K562 (cell line): Measurements from ENCODE around the gene MRGPRX3. TPM values are rescaled to one million over a fixed set of nuclear protein-coding genes. Genes with fewer than 3 reads are reported as not detected.

Source experiments
- ARID1B ChIP-seq: fragments of 450-650 bp; IDR thresholded peaks from 2 replicates; pipeline ENCODE4 v1.6.1; 2016; ENCODE audit warnings: antibody characterized with exemption, mild to moderate bottlenecking, inconsistent platforms
- FOXA3 ChIP-seq, 2 experiments: fragments of 450-650 bp in 1 of 2; sonication (generic) in 1 of 2; formaldehyde crosslinking; IDR thresholded peaks in 1 of 2; conservative IDR thresholded peaks in 1 of 2; 2 replicates each; pipeline versions ENCODE4 v1.4.0 to v1.8.0; 2020 to 2022; ENCODE audit warnings: mild to moderate bottlenecking in 2 of 2, missing genetic modification reagents in 1 of 2
- GABPB1 ChIP-seq: sonication (generic); formaldehyde crosslinking; IDR thresholded peaks from 2 replicates; pipeline ENCODE4 v1.8.0; 2022; ENCODE audit warnings: mild to moderate bottlenecking, missing genetic modification reagents
- GTF2A2 ChIP-seq: IDR thresholded peaks from 2 replicates; pipeline ENCODE4 v1.6.1; 2016; ENCODE audit warnings: mild to moderate bottlenecking, missing genetic modification characterization, missing compliant biosample characterization
- MNT ChIP-seq, 2 experiments: fragments of 450-650 bp; conservative IDR thresholded peaks; 2 replicates each; pipeline ENCODE4 v1.6.1; 2017; ENCODE audit warnings: mild to moderate bottlenecking in 2 of 2, moderate library complexity in 2 of 2
- NEUROD1 ChIP-seq: fragments of 150-350 bp; IDR thresholded peaks from 2 replicates; pipeline ENCODE4 v1.6.1; 2014; ENCODE audit warnings: borderline replicate concordance, low read length, low read depth; ENCODE audit not compliant: partially characterized antibody
- RFX7 ChIP-seq: fragments of 250-450 bp; sonication (Bioruptor Pico); IDR thresholded peaks from 2 replicates; pipeline ENCODE4 v1.5.1; 2021; ENCODE audit warnings: mild to moderate bottlenecking
- SMAD1 ChIP-seq: fragments of 150-350 bp; IDR thresholded peaks from 2 replicates; pipeline ENCODE4 v1.6.1; 2014; ENCODE audit warnings: low read length, low read depth; ENCODE audit not compliant: partially characterized antibody
- TSC22D4 ChIP-seq: fragments of 450-650 bp; IDR thresholded peaks from 2 replicates; pipeline ENCODE4 v1.6.1; 2016; ENCODE audit warnings: missing genetic modification characterization, missing biosample characterization, control low read depth
- ZBTB8A ChIP-seq: fragments of 450-650 bp; IDR thresholded peaks from 2 replicates; pipeline ENCODE4 v1.6.1; 2018; ENCODE audit warnings: mild to moderate bottlenecking, moderate library complexity; ENCODE audit not compliant: partially characterized antibody
- ZNF224 ChIP-seq: sonication (generic); formaldehyde crosslinking; IDR thresholded peaks from 2 replicates; pipeline ENCODE4 v1.8.0; 2022; ENCODE audit warnings: mild to moderate bottlenecking, missing genetic modification reagents
- polyA plus RNA-seq, 8 experiments: library from polyadenylated mRNA; depleted of rRNA in 4 of 8; stranded (reverse) in 5 of 8; unstranded in 3 of 8; fragments of >200 nt; fragmentation: Nextera tagmentation in 2 of 8; fragmentation: Illumina TruSeq in 1 of 8; extraction: Ambion mirVana in 2 of 8; extraction: Trizol in 1 of 8; gene quantifications; 2 replicates each; pipeline versions ENCODE4 v1.2.1 to v1.2.3, GENCODE V29; 2011 to 2014; ENCODE audit warnings: inconsistent platforms in 1 of 8, missing spikeins in 1 of 8
- total RNA-seq, 7 experiments: library from RNA; depleted of rRNA in 6 of 7; stranded (reverse); fragments of >200 nt in 6 of 7; fragmentation: Illumina TruSeq in 2 of 7; extraction: Trizol in 2 of 7; gene quantifications; 2 replicates each; pipeline versions ENCODE4 v1.2.1 to v1.2.3, GENCODE V29; 2011 to 2021; ENCODE audit warnings: low replicate concordance in 1 of 7
- TF ChIP-seq, protein P1 (sequence below): fragments of 450-650 bp; formaldehyde crosslinking; IDR thresholded peaks from 2 replicates; pipeline ENCODE4 v1.4.0; 2020; ENCODE audit warnings: mild to moderate bottlenecking, moderate library complexity
- TF ChIP-seq, protein P2 (sequence below): fragments of 450-650 bp; formaldehyde crosslinking; IDR thresholded peaks from 2 replicates; pipeline ENCODE4 v1.4.0; 2020; ENCODE audit warnings: mild to moderate bottlenecking, moderate library complexity
- TF ChIP-seq, protein P3 (sequence below): fragments of 450-650 bp; IDR thresholded peaks from 2 replicates; pipeline ENCODE4 v1.6.1; 2016; ENCODE audit warnings: low read depth
- TF ChIP-seq, protein P4 (sequence below): fragments of 450-650 bp; IDR thresholded peaks from 2 replicates; pipeline ENCODE4 v1.6.1; 2016

Gene MRGPRX3
- total and polyA plus RNA-seq, 9 of the 15 experiments (the other 6 are each of a cell fraction or from before 2014, with no cell fraction given): not detected

DNA sequence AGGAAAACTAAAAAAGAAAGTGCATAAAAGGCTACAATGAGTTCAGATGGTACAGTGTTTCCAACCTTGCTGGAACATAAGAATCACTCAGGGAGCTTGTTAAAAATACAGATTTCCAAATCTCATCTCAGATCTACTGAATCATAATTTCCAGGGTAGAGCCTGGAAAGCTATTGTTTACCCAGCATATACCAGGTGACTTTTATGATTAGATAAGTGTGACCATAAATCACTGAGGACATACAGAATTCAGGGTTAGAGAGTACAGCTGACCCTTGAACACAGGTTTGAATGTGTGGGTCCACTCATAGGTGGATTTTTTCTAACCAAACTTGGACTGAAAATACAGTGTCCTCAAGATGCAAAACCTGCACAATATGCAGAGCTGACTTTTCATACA is 38.4 kb upstream of the MRGPRX3 start (continued):
- TF ChIP-seq MNT (conservative IDR thresholded peaks at IDR 0.05) (no peak), SMAD1 (no peak), GTF2A2 (tag) (no peak), RFX7 (no peak), ZBTB8A (no peak), NEUROD1 (no peak), ARID1B (0 out of 2 replicates have a peak, but pooled peaks have one; percentile 19), TSC22D4 (tag) (no peak), GABPB1 (CRISPR knock-in tag) (no peak), FOXA3 (CRISPR knock-in tag; conservative IDR thresholded peaks at IDR 0.05 in 1 of 2, IDR thresholded peaks at IDR 0.05 in 1 of 2) (peak in 1 of 2 experiments; percentile 62; a peak in 2 of 4 replicates), ZNF224 (no peak)
- TF ChIP-seq, protein P1, sequence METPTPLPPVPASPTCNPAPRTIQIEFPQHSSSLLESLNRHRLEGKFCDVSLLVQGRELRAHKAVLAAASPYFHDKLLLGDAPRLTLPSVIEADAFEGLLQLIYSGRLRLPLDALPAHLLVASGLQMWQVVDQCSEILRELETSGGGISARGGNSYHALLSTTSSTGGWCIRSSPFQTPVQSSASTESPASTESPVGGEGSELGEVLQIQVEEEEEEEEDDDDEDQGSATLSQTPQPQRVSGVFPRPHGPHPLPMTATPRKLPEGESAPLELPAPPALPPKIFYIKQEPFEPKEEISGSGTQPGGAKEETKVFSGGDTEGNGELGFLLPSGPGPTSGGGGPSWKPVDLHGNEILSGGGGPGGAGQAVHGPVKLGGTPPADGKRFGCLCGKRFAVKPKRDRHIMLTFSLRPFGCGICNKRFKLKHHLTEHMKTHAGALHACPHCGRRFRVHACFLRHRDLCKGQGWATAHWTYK (CRISPR knock-in tag): no peak
- TF ChIP-seq, protein P2, sequence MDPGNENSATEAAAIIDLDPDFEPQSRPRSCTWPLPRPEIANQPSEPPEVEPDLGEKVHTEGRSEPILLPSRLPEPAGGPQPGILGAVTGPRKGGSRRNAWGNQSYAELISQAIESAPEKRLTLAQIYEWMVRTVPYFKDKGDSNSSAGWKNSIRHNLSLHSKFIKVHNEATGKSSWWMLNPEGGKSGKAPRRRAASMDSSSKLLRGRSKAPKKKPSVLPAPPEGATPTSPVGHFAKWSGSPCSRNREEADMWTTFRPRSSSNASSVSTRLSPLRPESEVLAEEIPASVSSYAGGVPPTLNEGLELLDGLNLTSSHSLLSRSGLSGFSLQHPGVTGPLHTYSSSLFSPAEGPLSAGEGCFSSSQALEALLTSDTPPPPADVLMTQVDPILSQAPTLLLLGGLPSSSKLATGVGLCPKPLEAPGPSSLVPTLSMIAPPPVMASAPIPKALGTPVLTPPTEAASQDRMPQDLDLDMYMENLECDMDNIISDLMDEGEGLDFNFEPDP: no peak
- TF ChIP-seq, protein P3, sequence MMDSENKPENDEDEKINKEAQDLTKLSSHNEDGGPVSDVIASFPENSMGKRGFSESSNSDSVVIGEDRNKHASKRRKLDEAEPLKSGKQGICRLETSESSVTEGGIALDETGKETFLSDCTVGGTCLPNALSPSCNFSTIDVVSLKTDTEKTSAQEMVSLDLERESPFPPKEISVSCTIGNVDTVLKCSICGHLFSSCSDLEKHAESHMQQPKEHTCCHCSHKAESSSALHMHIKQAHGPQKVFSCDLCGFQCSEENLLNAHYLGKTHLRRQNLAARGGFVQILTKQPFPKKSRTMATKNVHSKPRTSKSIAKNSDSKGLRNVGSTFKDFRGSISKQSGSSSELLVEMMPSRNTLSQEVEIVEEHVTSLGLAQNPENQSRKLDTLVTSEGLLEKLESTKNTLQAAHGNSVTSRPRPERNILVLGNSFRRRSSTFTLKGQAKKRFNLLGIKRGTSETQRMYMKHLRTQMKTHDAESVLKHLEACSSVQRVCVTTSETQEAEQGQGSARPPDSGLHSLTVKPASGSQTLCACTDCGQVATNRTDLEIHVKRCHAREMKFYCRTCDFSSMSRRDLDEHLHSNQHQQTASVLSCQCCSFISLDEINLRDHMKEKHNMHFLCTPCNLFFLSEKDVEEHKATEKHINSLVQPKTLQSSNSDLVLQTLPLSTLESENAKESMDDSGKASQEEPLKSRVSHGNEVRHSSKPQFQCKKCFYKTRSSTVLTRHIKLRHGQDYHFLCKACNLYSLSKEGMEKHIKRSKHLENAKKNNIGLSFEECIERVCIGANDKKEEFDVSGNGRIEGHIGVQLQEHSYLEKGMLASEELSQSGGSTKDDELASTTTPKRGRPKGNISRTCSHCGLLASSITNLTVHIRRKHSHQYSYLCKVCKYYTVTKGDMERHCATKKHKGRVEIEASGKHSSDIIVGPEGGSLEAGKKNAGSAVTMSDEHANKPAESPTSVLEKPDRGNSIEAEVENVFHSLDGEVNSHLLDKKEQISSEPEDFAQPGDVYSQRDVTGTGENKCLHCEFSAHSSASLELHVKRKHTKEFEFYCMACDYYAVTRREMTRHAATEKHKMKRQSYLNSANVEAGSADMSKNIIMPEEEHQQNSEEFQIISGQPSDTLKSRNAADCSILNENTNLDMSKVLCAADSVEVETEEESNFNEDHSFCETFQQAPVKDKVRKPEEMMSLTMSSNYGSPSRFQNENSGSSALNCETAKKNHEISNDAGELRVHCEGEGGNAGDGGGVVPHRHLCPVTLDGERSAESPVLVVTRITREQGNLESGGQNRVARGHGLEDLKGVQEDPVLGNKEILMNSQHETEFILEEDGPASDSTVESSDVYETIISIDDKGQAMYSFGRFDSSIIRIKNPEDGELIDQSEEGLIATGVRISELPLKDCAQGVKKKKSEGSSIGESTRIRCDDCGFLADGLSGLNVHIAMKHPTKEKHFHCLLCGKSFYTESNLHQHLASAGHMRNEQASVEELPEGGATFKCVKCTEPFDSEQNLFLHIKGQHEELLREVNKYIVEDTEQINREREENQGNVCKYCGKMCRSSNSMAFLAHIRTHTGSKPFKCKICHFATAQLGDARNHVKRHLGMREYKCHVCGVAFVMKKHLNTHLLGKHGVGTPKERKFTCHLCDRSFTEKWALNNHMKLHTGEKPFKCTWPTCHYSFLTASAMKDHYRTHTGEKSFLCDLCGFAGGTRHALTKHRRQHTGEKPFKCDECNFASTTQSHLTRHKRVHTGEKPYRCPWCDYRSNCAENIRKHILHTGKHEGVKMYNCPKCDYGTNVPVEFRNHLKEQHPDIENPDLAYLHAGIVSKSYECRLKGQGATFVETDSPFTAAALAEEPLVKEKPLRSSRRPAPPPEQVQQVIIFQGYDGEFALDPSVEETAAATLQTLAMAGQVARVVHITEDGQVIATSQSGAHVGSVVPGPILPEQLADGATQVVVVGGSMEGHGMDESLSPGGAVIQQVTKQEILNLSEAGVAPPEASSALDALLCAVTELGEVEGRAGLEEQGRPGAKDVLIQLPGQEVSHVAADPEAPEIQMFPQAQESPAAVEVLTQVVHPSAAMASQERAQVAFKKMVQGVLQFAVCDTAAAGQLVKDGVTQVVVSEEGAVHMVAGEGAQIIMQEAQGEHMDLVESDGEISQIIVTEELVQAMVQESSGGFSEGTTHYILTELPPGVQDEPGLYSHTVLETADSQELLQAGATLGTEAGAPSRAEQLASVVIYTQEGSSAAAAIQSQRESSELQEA: no peak
- TF ChIP-seq, protein P4, sequence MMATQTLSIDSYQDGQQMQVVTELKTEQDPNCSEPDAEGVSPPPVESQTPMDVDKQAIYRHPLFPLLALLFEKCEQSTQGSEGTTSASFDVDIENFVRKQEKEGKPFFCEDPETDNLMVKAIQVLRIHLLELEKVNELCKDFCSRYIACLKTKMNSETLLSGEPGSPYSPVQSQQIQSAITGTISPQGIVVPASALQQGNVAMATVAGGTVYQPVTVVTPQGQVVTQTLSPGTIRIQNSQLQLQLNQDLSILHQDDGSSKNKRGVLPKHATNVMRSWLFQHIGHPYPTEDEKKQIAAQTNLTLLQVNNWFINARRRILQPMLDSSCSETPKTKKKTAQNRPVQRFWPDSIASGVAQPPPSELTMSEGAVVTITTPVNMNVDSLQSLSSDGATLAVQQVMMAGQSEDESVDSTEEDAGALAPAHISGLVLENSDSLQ: peak; percentile 54; the same call in 1 of the 2 replicates
